ENCODE measurements around the gene CWC27. TPM values are rescaled to one million over a fixed set of nuclear protein-coding genes. Genes with fewer than 3 reads are reported as not detected.

The CWC27 gene
- total and polyA plus RNA-seq, 10 donors, result 11.1 to 22.1 (median 15.9) TPM

- Histone ChIP-seq H3K9me3 (peaks cover 0 to 2% (median 0%) of the 10 kb centered on the region in 8 donors), H3K4me1 (no peaks in the 10 kb centered on the region), H3K27ac (no peak overlapping the region), H3K36me3 (no peaks in the 10 kb centered on the region), H3K27me3 (replicated peaks in 1 of 7) (no peaks in the 10 kb centered on the region), H3K4me3 (no peak overlapping the region)
- no peak for DNase-seq
- TF ChIP-seq, protein P1, sequence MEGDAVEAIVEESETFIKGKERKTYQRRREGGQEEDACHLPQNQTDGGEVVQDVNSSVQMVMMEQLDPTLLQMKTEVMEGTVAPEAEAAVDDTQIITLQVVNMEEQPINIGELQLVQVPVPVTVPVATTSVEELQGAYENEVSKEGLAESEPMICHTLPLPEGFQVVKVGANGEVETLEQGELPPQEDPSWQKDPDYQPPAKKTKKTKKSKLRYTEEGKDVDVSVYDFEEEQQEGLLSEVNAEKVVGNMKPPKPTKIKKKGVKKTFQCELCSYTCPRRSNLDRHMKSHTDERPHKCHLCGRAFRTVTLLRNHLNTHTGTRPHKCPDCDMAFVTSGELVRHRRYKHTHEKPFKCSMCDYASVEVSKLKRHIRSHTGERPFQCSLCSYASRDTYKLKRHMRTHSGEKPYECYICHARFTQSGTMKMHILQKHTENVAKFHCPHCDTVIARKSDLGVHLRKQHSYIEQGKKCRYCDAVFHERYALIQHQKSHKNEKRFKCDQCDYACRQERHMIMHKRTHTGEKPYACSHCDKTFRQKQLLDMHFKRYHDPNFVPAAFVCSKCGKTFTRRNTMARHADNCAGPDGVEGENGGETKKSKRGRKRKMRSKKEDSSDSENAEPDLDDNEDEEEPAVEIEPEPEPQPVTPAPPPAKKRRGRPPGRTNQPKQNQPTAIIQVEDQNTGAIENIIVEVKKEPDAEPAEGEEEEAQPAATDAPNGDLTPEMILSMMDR (IDR thresholded peaks at IDR 0.05 in 8 of 11, conservative IDR thresholded peaks at IDR 0.05 in 3 of 11), result no peak
- TF ChIP-seq POLR2A (IDR thresholded peaks at IDR 0.05) (no peak), POLR2AphosphoS5 (IDR thresholded peaks at IDR 0.05) (no peak)
- intact Hi-C loops (cut with DNase I; ENCODE audit: low total_unique reads), result no loop called here
Measured at GRCh38 chr5:64947801-64948200, 179.1 kb downstream of the CWC27 start.

DNA sequence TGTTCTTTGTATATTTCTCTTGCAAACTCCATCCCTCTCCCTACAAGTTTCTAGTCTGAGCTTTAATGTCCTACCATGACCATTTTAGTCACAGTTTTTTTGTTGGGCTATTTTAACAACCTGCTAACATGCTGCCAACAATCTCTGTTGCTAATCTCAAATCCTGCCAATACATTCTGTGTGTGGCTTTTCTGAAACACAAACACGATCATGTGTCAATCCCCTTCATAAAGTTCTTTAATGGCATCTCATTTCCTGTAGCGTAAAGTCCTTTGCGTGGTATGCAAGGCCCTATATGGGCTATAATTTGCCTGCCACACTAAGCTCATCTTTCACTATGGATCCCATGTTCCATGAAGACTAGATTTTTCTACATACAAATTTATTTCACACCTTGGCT is 180.6 kb downstream of the CWC27 start:
- 91 to 96% (median 94%) methylated on average over 3 of the region's 3 CpGs for WGBS, 5 donors

DNA sequence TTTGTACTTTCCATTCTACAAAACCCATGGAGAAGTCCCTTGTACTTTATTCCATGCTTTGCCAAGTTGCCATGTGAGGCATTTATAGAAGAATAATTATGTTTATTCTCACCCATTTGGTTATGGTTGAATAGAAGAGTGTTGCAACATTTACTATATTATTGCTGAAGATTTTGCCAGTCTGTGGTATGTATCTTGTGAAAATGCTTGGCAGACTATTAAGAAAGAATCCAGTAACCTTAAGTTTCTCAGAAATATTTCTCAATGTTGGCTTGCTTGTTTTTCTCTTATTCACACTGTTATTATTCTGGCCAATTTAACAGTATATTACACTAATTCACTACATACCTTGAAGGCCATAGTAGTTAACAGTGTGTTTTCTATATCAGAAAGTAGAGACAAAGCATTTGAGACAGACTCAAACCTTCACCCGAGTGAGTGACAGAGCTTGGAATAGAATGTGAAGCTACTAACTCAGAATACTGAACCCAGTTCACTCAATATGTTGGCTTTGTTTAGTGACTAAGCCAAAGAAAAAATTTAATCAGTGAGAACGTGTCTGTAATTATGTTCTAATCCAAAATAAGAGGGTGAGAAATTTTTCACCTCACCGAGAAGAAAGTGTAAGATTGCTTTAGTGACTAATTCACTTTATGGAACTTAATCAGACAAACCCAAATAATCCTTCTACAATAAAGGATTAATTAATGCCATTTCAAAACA is 184.4 kb downstream of the CWC27 start:
- H3K9me3 ChIP-seq, result peaks cover 0 to 5% (median 0%) of the 10 kb centered on the region in 8 donors
- no peaks in the 10 kb centered on the region for H3K36me3 ChIP-seq
- H3K4me3 ChIP-seq, result no peak overlapping the region
- WGBS, 5 donors, result 91 to 99% (median 96%) methylated on average over 3 of the region's 3 CpGs
- H3K4me1 ChIP-seq, result no peaks in the 10 kb centered on the region
- DNase-seq, result no peak
- intact Hi-C loops (cut with DNase I; ENCODE audit: low total_unique reads), result no loop called here
- TF ChIP-seq POLR2A (IDR thresholded peaks at IDR 0.05) (no peak), POLR2AphosphoS5 (IDR thresholded peaks at IDR 0.05) (no peak)
- TF ChIP-seq, protein P1 (IDR thresholded peaks at IDR 0.05 in 8 of 11, conservative IDR thresholded peaks at IDR 0.05 in 3 of 11), result no peak
- no peak overlapping the region for H3K27ac ChIP-seq
- H3K27me3 ChIP-seq (replicated peaks in 1 of 7), result no peaks in the 10 kb centered on the region

More for the DNA sequence above, 180.6 kb downstream of the CWC27 start:
- Histone ChIP-seq H3K36me3 (no peaks in the 10 kb centered on the region), H3K9me3 (peaks cover 0 to 5% (median 0%) of the 10 kb centered on the region in 8 donors), H3K4me1 (no peaks in the 10 kb centered on the region), H3K27ac (no peak overlapping the region), H3K27me3 (replicated peaks in 1 of 7) (no peaks in the 10 kb centered on the region), H3K4me3 (no peak overlapping the region)
- intact Hi-C loops (cut with DNase I; ENCODE audit: low total_unique reads), result no loop called here
- no peak for DNase-seq
- TF ChIP-seq, protein P1 (IDR thresholded peaks at IDR 0.05 in 8 of 11, conservative IDR thresholded peaks at IDR 0.05 in 3 of 11), result no peak
- no peak for TF ChIP-seq POLR2A (IDR thresholded peaks at IDR 0.05)
- TF ChIP-seq POLR2AphosphoS5 (IDR thresholded peaks at IDR 0.05), result no peak

DNA sequence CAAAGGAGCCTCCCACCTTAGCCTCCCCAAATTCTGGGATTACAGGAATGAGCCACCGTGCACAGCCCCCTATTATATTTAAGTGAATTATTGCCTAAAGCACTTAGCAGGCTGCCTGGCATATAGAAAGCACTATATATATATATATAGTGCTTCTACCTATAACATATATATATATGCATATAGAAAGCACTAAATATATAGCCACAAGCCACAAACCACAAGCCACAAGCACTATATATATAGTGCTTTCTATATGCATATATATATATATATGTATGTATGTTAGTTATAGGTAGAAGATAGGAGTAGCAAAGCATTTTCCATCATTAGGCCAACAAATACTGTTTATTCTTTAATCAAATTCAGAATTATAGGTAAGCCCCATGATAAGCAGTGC is 185.8 kb downstream of the CWC27 start:
- intact Hi-C loops (cut with DNase I; ENCODE audit: low total_unique reads), result no loop called here

More for the DNA sequence above, 185.8 kb downstream of the CWC27 start:
- TF ChIP-seq, protein P1 (IDR thresholded peaks at IDR 0.05 in 8 of 11, conservative IDR thresholded peaks at IDR 0.05 in 3 of 11), result no peak
- TF ChIP-seq POLR2A (IDR thresholded peaks at IDR 0.05) (no peak), POLR2AphosphoS5 (IDR thresholded peaks at IDR 0.05) (no peak)
- WGBS, 5 donors, result 91 to 100% (median 96%) methylated on average over 1 of the region's 1 CpG
- no peak overlapping the region for H3K4me3 ChIP-seq
- H3K27me3 ChIP-seq (replicated peaks in 1 of 7), result no peaks in the 10 kb centered on the region
- H3K4me1 ChIP-seq, result no peaks in the 10 kb centered on the region
- H3K9me3 ChIP-seq, result peaks cover 0 to 5% (median 0%) of the 10 kb centered on the region in 8 donors
- H3K27ac ChIP-seq, result no peak overlapping the region
- no peaks in the 10 kb centered on the region for H3K36me3 ChIP-seq
- no peak for DNase-seq

Measured in spleen (tissue), 11 donors.